ENCODE results near the gene FAM168B. TPM values are rescaled to one million over a fixed set of nuclear protein-coding genes. Genes with fewer than 3 reads are reported as not detected.
"Not testable (repeated sequence)": the region's sequence is repeated elsewhere in the genome, so short reads cannot be mapped to it uniquely, and the experiment has no call there.

The FAM168B gene
- total RNA-seq, 2 experiments from 2014 or later: 62.8 to 66.6 TPM

DNA sequence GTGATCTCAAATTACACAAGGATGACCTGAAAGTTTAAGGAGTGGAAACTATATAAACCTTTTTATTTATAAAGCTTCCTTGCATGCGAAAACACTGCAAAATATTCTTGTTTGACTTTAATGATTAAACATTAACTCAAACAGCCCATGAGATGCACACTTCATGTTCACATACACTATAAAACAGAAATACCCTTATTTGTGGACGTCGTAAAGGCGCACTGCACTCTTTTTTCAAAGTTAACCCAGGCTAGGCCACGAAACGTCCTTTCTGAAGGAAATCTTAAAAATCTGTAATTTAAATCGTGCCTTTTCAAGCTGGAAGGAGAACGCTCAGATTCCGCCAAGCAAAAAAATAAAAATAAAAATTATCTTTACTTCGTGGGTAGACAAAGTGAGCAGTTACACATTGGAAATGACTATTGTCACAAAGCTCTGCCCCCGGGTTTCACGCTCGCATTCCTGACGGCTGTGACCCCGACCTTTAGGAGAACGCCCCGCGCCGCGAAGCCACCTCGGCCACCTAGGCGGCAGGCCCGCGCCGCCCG is 728 bp downstream of the FAM168B start:
- intact Hi-C loops (cut with micrococcal nuclease): no loop called here
- Mint-ChIP-seq H3K27ac (peak overlapping the region; percentile 80), H3K27me3 (no peaks in the 10 kb centered on the region), H3K4me1 (ENCODE audit: low read depth) (peaks cover 18% of the 10 kb centered on the region), H3K4me3 (peak overlapping the region; percentile 87), H3K9me3 (no peaks in the 10 kb centered on the region), H3K36me3 (ENCODE audit: low read depth) (peaks cover 30% of the 10 kb centered on the region)
- TF ChIP-seq, protein P1, sequence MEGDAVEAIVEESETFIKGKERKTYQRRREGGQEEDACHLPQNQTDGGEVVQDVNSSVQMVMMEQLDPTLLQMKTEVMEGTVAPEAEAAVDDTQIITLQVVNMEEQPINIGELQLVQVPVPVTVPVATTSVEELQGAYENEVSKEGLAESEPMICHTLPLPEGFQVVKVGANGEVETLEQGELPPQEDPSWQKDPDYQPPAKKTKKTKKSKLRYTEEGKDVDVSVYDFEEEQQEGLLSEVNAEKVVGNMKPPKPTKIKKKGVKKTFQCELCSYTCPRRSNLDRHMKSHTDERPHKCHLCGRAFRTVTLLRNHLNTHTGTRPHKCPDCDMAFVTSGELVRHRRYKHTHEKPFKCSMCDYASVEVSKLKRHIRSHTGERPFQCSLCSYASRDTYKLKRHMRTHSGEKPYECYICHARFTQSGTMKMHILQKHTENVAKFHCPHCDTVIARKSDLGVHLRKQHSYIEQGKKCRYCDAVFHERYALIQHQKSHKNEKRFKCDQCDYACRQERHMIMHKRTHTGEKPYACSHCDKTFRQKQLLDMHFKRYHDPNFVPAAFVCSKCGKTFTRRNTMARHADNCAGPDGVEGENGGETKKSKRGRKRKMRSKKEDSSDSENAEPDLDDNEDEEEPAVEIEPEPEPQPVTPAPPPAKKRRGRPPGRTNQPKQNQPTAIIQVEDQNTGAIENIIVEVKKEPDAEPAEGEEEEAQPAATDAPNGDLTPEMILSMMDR (IDR thresholded peaks at IDR 0.05): no peak
- ChIA-PET CTCF (interaction anchor here (0.9 to 2.5 kb wide), 4 partner anchors 10 to 62 kb away, joined by 3 to 7 read pairs (median 4); no protein-coding TSS in a partner anchor), POLR2A (interaction anchor here (0.6 to 5.2 kb wide), 9 partner anchors 8 to 277 kb away, joined by 3 to 53 read pairs (median 4); partner anchors contain the start of gene PLEKHB2)
- ATAC-seq (no peak), DNase-seq (peak; percentile 46)

DNA sequence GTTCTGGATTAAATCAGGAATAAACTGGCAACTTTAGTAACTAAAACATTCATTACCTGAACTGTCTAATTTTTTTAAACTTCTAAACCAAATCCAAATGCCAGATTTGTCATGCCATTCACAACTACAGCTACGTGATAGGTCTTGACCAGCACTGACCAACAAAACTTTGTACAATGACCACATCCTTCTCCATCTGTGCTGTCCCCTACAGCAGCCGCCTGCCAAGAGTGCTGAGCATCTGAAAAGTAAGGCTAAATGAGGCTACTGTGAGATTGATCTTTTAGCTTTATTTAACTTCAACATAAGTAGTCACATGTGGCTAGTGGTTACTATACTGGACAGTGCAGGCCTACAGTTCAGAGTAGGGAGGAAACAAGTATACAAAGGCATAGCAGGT is 7.6 kb downstream of the FAM168B start:
- DNase-seq (no peak), ATAC-seq (no peak)
- no peaks in the 10 kb centered on the region for H3K9me3 Mint-ChIP-seq
- intact Hi-C loops (cut with micrococcal nuclease): no loop called here
- ChIA-PET POLR2A (interaction anchor here (0.7 to 3.0 kb wide), 2 partner anchors 18 to 45 kb away, joined by 3 to 7 read pairs; no protein-coding TSS in a partner anchor), CTCF (interaction anchor here (0.8 to 2.0 kb wide), 3 partner anchors 13 to 288 kb away, joined by 3 to 5 read pairs (median 3); no protein-coding TSS in a partner anchor)
- TF ChIP-seq, protein P1 (IDR thresholded peaks at IDR 0.05): no peak
- no peak overlapping the region for H3K4me3 Mint-ChIP-seq
- peaks cover 61% of the 10 kb centered on the region for H3K36me3 Mint-ChIP-seq (ENCODE audit: low read depth)
- H3K27me3 Mint-ChIP-seq: no peaks in the 10 kb centered on the region
- no peak overlapping the region for H3K27ac Mint-ChIP-seq
- H3K4me1 Mint-ChIP-seq (ENCODE audit: low read depth): peaks cover 41% of the 10 kb centered on the region

DNA sequence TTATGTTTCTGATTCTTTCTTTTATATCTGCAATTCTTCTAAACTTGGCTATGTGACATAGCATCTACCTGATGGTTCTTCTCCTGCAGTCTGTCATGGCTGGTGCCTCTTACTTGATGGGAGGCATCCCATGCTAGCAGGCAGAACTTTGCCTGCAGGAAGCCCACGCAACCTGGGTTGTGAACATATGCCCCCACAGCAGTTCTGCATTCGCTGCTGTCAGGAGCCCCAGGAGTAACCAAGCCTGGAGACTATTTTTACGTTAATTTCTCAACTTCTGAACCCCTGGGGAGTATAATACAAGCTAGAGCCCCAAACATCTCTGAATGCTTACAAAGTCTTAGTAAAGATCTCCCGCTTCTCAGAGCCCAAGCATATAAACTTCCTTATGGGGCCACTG is 12.1 kb downstream of the FAM168B start:
- Mint-ChIP-seq H3K9me3 (no peaks in the 10 kb centered on the region), H3K36me3 (ENCODE audit: low read depth) (peaks cover 60% of the 10 kb centered on the region), H3K4me1 (ENCODE audit: low read depth) (peaks cover 52% of the 10 kb centered on the region), H3K27ac (no peak overlapping the region), H3K4me3 (no peak overlapping the region), H3K27me3 (no peaks in the 10 kb centered on the region)
- ChIA-PET CTCF (no interaction called here), POLR2A (interaction anchor here (0.7 kb wide), 1 partner anchor 9 kb away, joined by 3 read pairs; no protein-coding TSS in a partner anchor)
- intact Hi-C loops (cut with micrococcal nuclease): no loop called here
- DNase-seq: no peak
- TF ChIP-seq, protein P1 (IDR thresholded peaks at IDR 0.05): no peak
- no peak for ATAC-seq

DNA sequence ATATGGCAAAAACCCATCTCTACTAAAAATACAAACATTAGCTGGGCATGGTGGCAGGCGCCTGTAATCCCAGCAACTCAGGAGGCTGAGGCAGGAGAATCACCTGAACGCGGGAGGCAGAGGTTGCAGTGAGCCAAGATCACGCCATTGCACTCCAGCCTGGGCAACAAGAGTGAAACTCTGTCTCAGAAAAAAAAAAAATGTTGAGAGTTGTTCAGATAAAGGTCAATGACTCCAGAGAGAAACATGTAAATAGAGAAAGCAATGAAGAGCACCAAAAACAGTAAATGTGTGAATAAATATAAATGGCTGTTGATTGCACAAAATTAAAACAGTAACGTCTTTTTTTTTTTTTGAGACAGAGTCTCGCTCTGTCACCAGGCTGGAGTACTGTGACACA is 13.3 kb downstream of the FAM168B start:
- ATAC-seq; H3K4me3 Mint-ChIP-seq; CTCF ChIA-PET; H3K9me3 Mint-ChIP-seq; DNase-seq; H3K27me3 Mint-ChIP-seq; intact Hi-C loops (cut with micrococcal nuclease): not testable (repeated sequence)
- peak overlapping the region; percentile 63 for H3K27ac Mint-ChIP-seq
- POLR2A ChIA-PET: interaction anchor here (0.8 kb wide), 1 partner anchor 412 kb away, joined by 3 read pairs; the partner anchor contains the start of gene MZT2A
- H3K36me3 Mint-ChIP-seq (ENCODE audit: low read depth): peaks cover 57% of the 10 kb centered on the region
- H3K4me1 Mint-ChIP-seq (ENCODE audit: low read depth): peaks cover 46% of the 10 kb centered on the region

DNA sequence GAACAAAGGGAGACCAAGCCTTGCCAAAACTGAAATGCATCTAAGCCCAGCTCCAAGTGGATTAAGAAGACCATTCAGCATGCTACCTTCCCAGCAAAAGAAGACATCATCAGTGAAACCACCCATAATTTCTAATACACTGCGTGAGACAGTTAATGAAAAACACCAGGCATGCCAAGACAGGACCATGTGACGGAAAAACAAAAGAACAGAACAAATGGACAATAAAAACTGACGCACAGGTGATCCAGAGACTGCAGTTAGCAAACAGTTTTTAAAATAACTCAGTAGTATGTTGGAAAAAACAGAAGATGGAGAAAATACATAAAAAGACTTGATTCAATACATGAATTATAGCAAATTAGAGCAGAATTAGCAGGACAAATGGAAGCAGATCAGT is 15.3 kb downstream of the FAM168B start:
- Mint-ChIP-seq H3K36me3 (ENCODE audit: low read depth) (peaks cover 55% of the 10 kb centered on the region), H3K27me3 (no peaks in the 10 kb centered on the region), H3K4me1 (ENCODE audit: low read depth) (peaks cover 53% of the 10 kb centered on the region), H3K4me3 (no peak overlapping the region), H3K9me3 (no peaks in the 10 kb centered on the region), H3K27ac (peak overlapping the region; percentile 9)
- ChIA-PET POLR2A (no interaction called here), CTCF (no interaction called here)
- no peak for ATAC-seq
- intact Hi-C loops (cut with micrococcal nuclease): no loop called here
- DNase-seq: no peak
- TF ChIP-seq, protein P1 (IDR thresholded peaks at IDR 0.05): no peak

Data from activated CD8-positive, alpha-beta T cell treated with anti-CD3 and anti-CD28 coated beads for 36 hours (primary cell).